MM.1S (cell line): ENCODE measurements around the gene PRKG1.

ENCODE experiments used
- DNase-seq: peaks from one replicate; pipeline ENCODE4 v3.0.0-alpha.2; 2015
- H2AFZ ChIP-seq: fragments of 300-600 bp; sonication (generic); 2 replicates; pipeline ENCODE4 v1.6.0; 2016; ENCODE audit warnings: antibody characterized with exemption, low read length
- H3F3A ChIP-seq: fragments of 300-600 bp; sonication (generic); 2 replicates; pipeline ENCODE4 v1.6.1; 2016; ENCODE audit warnings: mild to moderate bottlenecking, antibody characterized with exemption, low read length, moderate library complexity, mixed read lengths; ENCODE audit not compliant: insufficient read depth
- H3K27ac ChIP-seq: fragments of 300-600 bp; sonication (generic); 2 replicates; pipeline ENCODE4 v1.5.1; 2016; ENCODE audit warnings: mild to moderate bottlenecking, low read length
- H3K27me3 ChIP-seq: fragments of 300-600 bp; sonication (generic); replicated peaks from 2 replicates; pipeline ENCODE4 v1.6.0; 2016; ENCODE audit warnings: low read length; ENCODE audit not compliant: insufficient read depth
- H3K36me3 ChIP-seq: fragments of 300-600 bp; sonication (generic); replicated peaks from 2 replicates; pipeline ENCODE4 v1.6.1; 2016; ENCODE audit warnings: mild to moderate bottlenecking, low read length, mixed read lengths; ENCODE audit not compliant: insufficient read depth
- H3K4me1 ChIP-seq: fragments of 300-600 bp; sonication (generic); 2 replicates; pipeline ENCODE4 v1.6.1; 2016; ENCODE audit warnings: low read length, mixed read lengths
- H3K4me2 ChIP-seq: fragments of 300-600 bp; sonication (generic); 2 replicates; pipeline ENCODE4 v1.6.0; 2016; ENCODE audit warnings: low read depth, low read length
- H3K4me3 ChIP-seq: fragments of 300-600 bp; sonication (generic); 2 replicates; pipeline ENCODE4 v1.5.1; 2016; ENCODE audit warnings: low read length, mixed read lengths
- H3K79me2 ChIP-seq: fragments of 300-600 bp; sonication (generic); 2 replicates; pipeline ENCODE4 v1.6.1; 2016; ENCODE audit warnings: mixed run types, low read length, mixed read lengths
- H3K9ac ChIP-seq: fragments of 300-600 bp; sonication (generic); 2 replicates; pipeline ENCODE4 v1.6.1; 2016; ENCODE audit warnings: low read length, mixed read lengths
- H3K9me2 ChIP-seq: fragments of 300-600 bp; sonication (generic); replicated peaks from 2 replicates; pipeline ENCODE4 v1.6.1; 2016; ENCODE audit warnings: mild to moderate bottlenecking, low read length, mixed read lengths; ENCODE audit not compliant: insufficient read depth
- H3K9me3 ChIP-seq: fragments of 300-600 bp; sonication (generic); replicated peaks from 2 replicates; pipeline ENCODE4 v1.6.1; 2016; ENCODE audit warnings: mild to moderate bottlenecking, low read length, mixed read lengths; ENCODE audit not compliant: insufficient read depth
- H4K20me1 ChIP-seq: fragments of 300-600 bp; sonication (generic); 2 replicates; pipeline ENCODE4 v1.6.1; 2016; ENCODE audit warnings: mild to moderate bottlenecking, low read length, moderate library complexity, mixed read lengths; ENCODE audit not compliant: insufficient read depth
- EZH2 ChIP-seq: fragments of 300-600 bp; sonication (generic); optimal IDR thresholded peaks from 2 replicates; pipeline ENCODE3; 2017; ENCODE audit warnings: low read depth, mild to moderate bottlenecking, antibody characterized with exemption, low read length, mixed read lengths
- EZH2phosphoT487 ChIP-seq: fragments of 300-600 bp; sonication (generic); IDR thresholded peaks from 2 replicates; pipeline ENCODE4 v1.6.1; 2018; ENCODE audit warnings: antibody characterized with exemption, low read length
- TF ChIP-seq, protein P1 (sequence below): fragments of 300-600 bp; sonication (generic); IDR thresholded peaks from 2 replicates; pipeline ENCODE4 v1.5.1; 2016; ENCODE audit warnings: antibody characterized with exemption, low read length, mixed read lengths

Gene PRKG1

GRCh38 chr10:51030480-51030879 lies 43.8 kb upstream of the PRKG1 start:
- no peaks in the 10 kb centered on the region for H3K79me2 ChIP-seq
- no peak for TF ChIP-seq EZH2phosphoT487
- no peak for TF ChIP-seq EZH2
- TF ChIP-seq, protein P1, sequence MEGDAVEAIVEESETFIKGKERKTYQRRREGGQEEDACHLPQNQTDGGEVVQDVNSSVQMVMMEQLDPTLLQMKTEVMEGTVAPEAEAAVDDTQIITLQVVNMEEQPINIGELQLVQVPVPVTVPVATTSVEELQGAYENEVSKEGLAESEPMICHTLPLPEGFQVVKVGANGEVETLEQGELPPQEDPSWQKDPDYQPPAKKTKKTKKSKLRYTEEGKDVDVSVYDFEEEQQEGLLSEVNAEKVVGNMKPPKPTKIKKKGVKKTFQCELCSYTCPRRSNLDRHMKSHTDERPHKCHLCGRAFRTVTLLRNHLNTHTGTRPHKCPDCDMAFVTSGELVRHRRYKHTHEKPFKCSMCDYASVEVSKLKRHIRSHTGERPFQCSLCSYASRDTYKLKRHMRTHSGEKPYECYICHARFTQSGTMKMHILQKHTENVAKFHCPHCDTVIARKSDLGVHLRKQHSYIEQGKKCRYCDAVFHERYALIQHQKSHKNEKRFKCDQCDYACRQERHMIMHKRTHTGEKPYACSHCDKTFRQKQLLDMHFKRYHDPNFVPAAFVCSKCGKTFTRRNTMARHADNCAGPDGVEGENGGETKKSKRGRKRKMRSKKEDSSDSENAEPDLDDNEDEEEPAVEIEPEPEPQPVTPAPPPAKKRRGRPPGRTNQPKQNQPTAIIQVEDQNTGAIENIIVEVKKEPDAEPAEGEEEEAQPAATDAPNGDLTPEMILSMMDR, result no peak
- no peak for DNase-seq
- H3K27me3 ChIP-seq, result no peaks in the 10 kb centered on the region
- H4K20me1 ChIP-seq, result no peaks in the 10 kb centered on the region
- H3K4me1 ChIP-seq, result no peaks in the 10 kb centered on the region
- H3F3A ChIP-seq, result no peaks in the 10 kb centered on the region
- no peaks in the 10 kb centered on the region for H3K36me3 ChIP-seq
- H2AFZ ChIP-seq, result no peak overlapping the region
- no peak overlapping the region for H3K9ac ChIP-seq
- H3K27ac ChIP-seq, result no peak overlapping the region
- no peaks in the 10 kb centered on the region for H3K9me3 ChIP-seq
- no peak overlapping the region for H3K4me3 ChIP-seq
- no peaks in the 10 kb centered on the region for H3K9me2 ChIP-seq
- no peak overlapping the region for H3K4me2 ChIP-seq

- Histone ChIP-seq H3K36me3 (no peaks in the 10 kb centered on the region), H3K79me2 (no peaks in the 10 kb centered on the region), H3K4me1 (no peaks in the 10 kb centered on the region), H3K9ac (no peak overlapping the region), H3K4me3 (no peak overlapping the region), H4K20me1 (no peaks in the 10 kb centered on the region), H3K4me2 (no peak overlapping the region), H3K27ac (no peak overlapping the region), H3K9me2 (no peaks in the 10 kb centered on the region), H2AFZ (no peak overlapping the region), H3F3A (no peaks in the 10 kb centered on the region), H3K9me3 (no peaks in the 10 kb centered on the region), H3K27me3 (no peaks in the 10 kb centered on the region)
- DNase-seq, result no peak
- TF ChIP-seq EZH2, result no peak
- no peak for TF ChIP-seq EZH2phosphoT487
- TF ChIP-seq, protein P1, result no peak
These were observed 42.3 kb upstream of the PRKG1 start for GRCh38 chr10:51031950-51032349.

- H3K9me2 ChIP-seq, result no peaks in the 10 kb centered on the region
- TF ChIP-seq, protein P1, result no peak
- TF ChIP-seq EZH2, result no peak
- no peak for TF ChIP-seq EZH2phosphoT487
- no peak overlapping the region for H3K4me2 ChIP-seq
- DNase-seq, result no peak
- no peaks in the 10 kb centered on the region for H3K9me3 ChIP-seq
- H3K79me2 ChIP-seq, result no peaks in the 10 kb centered on the region
- no peaks in the 10 kb centered on the region for H3K36me3 ChIP-seq
- H3K4me3 ChIP-seq, result no peak overlapping the region
- H3F3A ChIP-seq, result no peaks in the 10 kb centered on the region
- H3K27ac ChIP-seq, result no peak overlapping the region
- H3K9ac ChIP-seq, result no peak overlapping the region
- no peaks in the 10 kb centered on the region for H4K20me1 ChIP-seq
- H3K27me3 ChIP-seq, result no peaks in the 10 kb centered on the region
- H2AFZ ChIP-seq, result no peak overlapping the region
- no peaks in the 10 kb centered on the region for H3K4me1 ChIP-seq
These were observed 39.5 kb upstream of the PRKG1 start for GRCh38 chr10:51034769-51035168.

DNA sequence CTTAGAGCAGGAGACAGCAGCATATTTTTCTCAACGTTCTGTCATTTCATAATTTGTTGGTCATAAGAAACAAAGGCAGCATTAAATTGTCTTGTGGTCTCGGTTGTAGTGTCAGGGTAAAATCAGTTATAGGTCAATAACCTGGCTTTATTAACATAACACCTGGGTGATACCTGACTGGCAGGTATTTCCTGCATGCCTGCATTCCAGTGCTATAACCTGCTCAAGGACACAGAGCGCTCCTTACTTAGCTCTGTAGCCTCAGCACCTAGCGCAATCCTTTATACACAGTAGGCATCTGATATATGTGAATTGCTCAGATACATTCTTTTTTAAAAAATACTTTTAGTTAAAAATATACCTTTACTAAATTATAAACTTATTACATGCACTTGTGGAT lies 38.9 kb upstream of the PRKG1 start:
- Histone ChIP-seq H3K4me2 (no peak overlapping the region), H3F3A (no peaks in the 10 kb centered on the region), H3K27me3 (no peaks in the 10 kb centered on the region), H3K27ac (no peak overlapping the region), H3K9me2 (no peaks in the 10 kb centered on the region), H4K20me1 (no peaks in the 10 kb centered on the region), H3K36me3 (no peaks in the 10 kb centered on the region), H3K4me1 (no peaks in the 10 kb centered on the region), H3K9me3 (no peaks in the 10 kb centered on the region), H3K4me3 (no peak overlapping the region), H3K79me2 (no peaks in the 10 kb centered on the region), H3K9ac (no peak overlapping the region), H2AFZ (no peak overlapping the region)
- DNase-seq, result no peak
- no peak for TF ChIP-seq EZH2
- no peak for TF ChIP-seq EZH2phosphoT487
- TF ChIP-seq, protein P1, result no peak
